Endothelial cell (in vitro differentiated cells): Measurements from ENCODE around the gene KNCN. TPM values are rescaled to one million over a fixed set of nuclear protein-coding genes. Genes with fewer than 3 reads are reported as not detected.

ENCODE experiments used
- DNase-seq: peaks from one replicate; pipeline ENCODE4 v3.0.0; 2021; ENCODE audit warnings: low spot score
- H3K27ac Mint-ChIP-seq: one replicate; pipeline ENCODE4 v1.8.0; 2021; ENCODE audit warnings: mixed read lengths, inconsistent platforms; ENCODE audit not compliant: unreplicated experiment
- H3K27me3 Mint-ChIP-seq: one replicate; pipeline ENCODE4 v1.8.0; 2021; ENCODE audit warnings: mild to moderate bottlenecking, moderate library complexity, mixed read lengths, inconsistent platforms; ENCODE audit not compliant: unreplicated experiment
- H3K36me3 Mint-ChIP-seq: one replicate; pipeline ENCODE4 v1.8.0; 2021; ENCODE audit warnings: mild to moderate bottlenecking, low read depth, mixed read lengths, inconsistent platforms; ENCODE audit not compliant: unreplicated experiment
- H3K4me1 Mint-ChIP-seq: one replicate; pipeline ENCODE4 v1.8.0; 2021; ENCODE audit warnings: mild to moderate bottlenecking, mixed read lengths, inconsistent platforms; ENCODE audit not compliant: unreplicated experiment
- H3K4me3 Mint-ChIP-seq: one replicate; pipeline ENCODE4 v1.8.0; 2021; ENCODE audit warnings: mild to moderate bottlenecking, mixed read lengths, inconsistent platforms; ENCODE audit not compliant: unreplicated experiment
- H3K9me3 Mint-ChIP-seq: one replicate; pipeline ENCODE4 v1.8.0; 2021; ENCODE audit warnings: mixed read lengths, inconsistent platforms; ENCODE audit not compliant: unreplicated experiment
- CTCF ChIP-seq: fragments of 200-600 bp; sonication (generic); IDR thresholded peaks from one replicate; pipeline ENCODE4 v1.5.0; 2021; ENCODE audit warnings: antibody characterized with exemption; ENCODE audit not compliant: unreplicated experiment
- total RNA-seq: library from RNA; stranded (reverse); fragmentation: NEBNext Ultra II Directional; extraction: Animal tissue kit (Norgen Biotek cat#: 25700); gene quantifications from one replicate; pipeline ENCODE4 v1.2.1, GENCODE V29; 2021; ENCODE audit not compliant: unreplicated experiment

The KNCN gene
- total RNA-seq, 1 donor from 2014 or later, result not detected

GRCh38 chr1:46554597-46555381, 3.3 kb upstream of the KNCN start:
- H3K9me3 Mint-ChIP-seq, result no peaks in the 10 kb centered on the region
- peaks cover 6% of the 10 kb centered on the region for H3K4me1 Mint-ChIP-seq
- peaks cover 8% of the 10 kb centered on the region for H3K36me3 Mint-ChIP-seq
- no peak overlapping the region for H3K27ac Mint-ChIP-seq
- TF ChIP-seq CTCF, result no peak
- DNase-seq, result no peak
- no peaks in the 10 kb centered on the region for H3K27me3 Mint-ChIP-seq
- H3K4me3 Mint-ChIP-seq, result no peak overlapping the region

- no peaks in the 10 kb centered on the region for H3K27me3 Mint-ChIP-seq
- H3K4me3 Mint-ChIP-seq, result no peak overlapping the region
- no peaks in the 10 kb centered on the region for H3K9me3 Mint-ChIP-seq
- no peak for DNase-seq
- peaks cover 8% of the 10 kb centered on the region for H3K36me3 Mint-ChIP-seq
- no peak overlapping the region for H3K27ac Mint-ChIP-seq
- TF ChIP-seq CTCF, result no peak
- peaks cover 6% of the 10 kb centered on the region for H3K4me1 Mint-ChIP-seq
These were observed 2.8 kb upstream of the KNCN start for GRCh38 chr1:46554236-46554596.

GRCh38 chr1:46553506-46553905, 2.1 kb upstream of the KNCN start:
- DNase-seq, result no peak
- no peak overlapping the region for H3K4me3 Mint-ChIP-seq
- H3K36me3 Mint-ChIP-seq, result peaks cover 4% of the 10 kb centered on the region
- no peak overlapping the region for H3K27ac Mint-ChIP-seq
- peaks cover 6% of the 10 kb centered on the region for H3K4me1 Mint-ChIP-seq
- no peaks in the 10 kb centered on the region for H3K9me3 Mint-ChIP-seq
- no peaks in the 10 kb centered on the region for H3K27me3 Mint-ChIP-seq
- TF ChIP-seq CTCF, result no peak

- H3K4me3 Mint-ChIP-seq, result no peak overlapping the region
- no peaks in the 10 kb centered on the region for H3K36me3 Mint-ChIP-seq
- TF ChIP-seq CTCF, result no peak
- DNase-seq, result no peak
- no peak overlapping the region for H3K27ac Mint-ChIP-seq
- H3K27me3 Mint-ChIP-seq, result no peaks in the 10 kb centered on the region
- peaks cover 2% of the 10 kb centered on the region for H3K4me1 Mint-ChIP-seq
- no peaks in the 10 kb centered on the region for H3K9me3 Mint-ChIP-seq
These were observed 1.1 kb upstream of the KNCN start for GRCh38 chr1:46552357-46553237.
